HG02571 (cell line): ENCODE measurements around the gene ACADSB.

Experiments
- ATAC-seq: cut with Tn5 transposase; IDR thresholded peaks from one replicate; pipeline ENCODE4 v1.9.1; 2021; ENCODE audit warnings: mild to moderate bottlenecking, moderate library complexity; ENCODE audit not compliant: unreplicated experiment

Gene ACADSB

DNA sequence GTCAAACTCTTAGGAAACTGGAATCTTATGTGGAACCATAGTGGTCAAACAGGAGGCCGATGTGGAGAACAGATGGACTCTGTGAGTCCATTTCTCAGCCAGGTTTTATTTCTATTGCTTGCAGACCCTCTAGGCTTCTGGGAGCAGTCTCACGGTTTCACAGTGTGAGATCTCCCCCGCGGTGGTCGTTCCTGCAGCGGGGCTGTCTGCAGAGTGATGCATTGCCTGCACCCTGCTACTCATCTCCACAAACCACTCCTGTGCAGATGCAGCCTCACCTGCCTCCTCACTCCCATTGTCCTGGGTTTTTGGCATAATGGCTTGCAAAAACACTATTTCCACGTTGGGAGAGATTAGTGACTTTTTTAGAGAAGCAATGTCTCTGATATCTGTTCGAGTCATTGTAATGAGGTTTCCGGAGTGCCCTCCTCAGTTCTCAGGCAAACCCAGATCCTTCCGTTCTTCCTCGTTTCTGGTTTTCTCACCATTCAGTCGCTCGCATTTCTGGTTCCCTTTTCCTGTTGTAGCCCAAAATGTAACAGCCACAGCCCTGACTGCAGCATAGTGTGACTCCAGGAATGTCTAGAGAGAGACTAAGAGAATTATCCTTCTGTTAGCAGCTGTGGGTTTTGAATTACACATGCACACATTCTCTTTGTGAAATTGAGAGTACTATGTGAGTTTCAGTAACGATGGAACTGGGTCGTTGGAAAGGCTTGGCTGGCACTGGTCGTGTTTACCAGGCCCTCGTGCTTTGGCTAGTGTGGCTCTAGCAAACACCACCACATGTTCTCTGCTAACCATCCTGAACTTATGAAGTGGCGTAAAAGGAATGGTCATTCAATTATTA lies 30.2 kb downstream of the ACADSB start:
- no peak for ATAC-seq

DNA sequence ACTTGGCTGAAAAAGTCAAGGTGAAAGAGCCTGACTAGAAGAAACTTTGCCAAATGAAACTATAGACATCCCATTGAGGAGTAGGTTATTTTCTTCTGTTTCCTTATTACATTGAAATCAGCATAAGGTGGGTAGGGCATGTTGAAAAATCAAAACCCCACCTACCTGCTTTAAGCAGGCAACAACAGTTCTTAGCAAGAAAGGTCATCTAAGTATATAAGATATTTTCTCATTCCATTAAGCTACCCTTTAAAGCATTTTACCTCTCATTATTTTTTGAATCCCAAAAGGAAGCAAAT lies 30.8 kb downstream of the ACADSB start:
- ATAC-seq: no peak

DNA sequence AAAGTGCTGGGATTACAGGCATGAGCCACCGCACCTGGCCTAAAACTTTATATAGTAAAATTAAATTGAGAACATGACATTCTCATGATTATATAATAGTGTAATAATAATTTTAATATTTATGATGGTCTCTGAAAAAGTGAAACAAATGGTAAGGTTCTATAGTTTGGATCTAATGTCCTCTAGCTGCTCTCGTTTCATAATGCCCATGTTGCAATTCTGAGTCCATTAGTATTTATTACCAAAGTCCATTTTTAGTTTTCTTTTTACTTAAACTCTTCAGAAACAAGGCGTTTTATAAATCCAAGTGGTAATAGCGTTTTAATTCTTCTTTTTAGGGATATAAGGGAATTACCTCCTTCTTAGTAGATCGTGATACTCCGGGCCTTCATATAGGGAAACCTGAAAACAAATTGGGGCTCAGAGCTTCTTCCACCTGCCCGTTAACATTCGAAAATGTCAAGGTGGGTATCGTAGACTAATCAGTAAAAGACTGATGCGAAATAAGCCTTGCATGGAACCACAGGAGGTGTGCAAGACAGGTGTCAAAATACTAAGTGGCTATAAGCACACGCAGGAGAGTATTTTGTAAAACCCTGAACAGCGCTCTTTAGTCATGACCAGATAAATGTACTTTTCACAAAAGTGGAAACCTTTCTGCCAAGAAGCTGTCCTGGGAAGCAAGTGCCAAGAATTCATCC lies 34.1 kb downstream of the ACADSB start:
- ATAC-seq: no peak

DNA sequence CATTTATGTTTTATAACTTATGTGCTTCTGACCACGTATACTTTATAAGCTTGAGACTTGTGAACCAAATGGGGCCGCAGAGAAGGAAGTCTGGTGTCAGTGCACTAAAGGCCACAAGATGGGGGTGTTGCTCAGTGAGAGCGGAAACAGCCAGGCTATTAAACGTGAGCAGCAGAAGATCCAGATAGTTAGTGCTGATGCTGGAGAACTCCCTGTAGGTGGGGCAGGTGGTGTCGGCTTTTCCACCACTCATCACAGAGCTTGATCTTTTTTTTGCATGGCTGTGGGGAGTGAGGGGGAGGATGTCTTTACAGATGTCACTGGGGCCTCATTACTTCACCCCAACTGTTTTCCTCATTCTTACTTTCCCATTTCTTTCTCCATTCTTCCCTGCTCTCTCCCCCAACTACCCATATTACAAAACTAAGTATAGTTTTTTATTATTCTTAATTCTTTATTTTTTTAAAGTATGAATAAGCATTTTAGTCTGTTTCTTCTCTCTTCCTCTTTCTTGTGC lies 34.7 kb downstream of the ACADSB start:
- ATAC-seq: peak; percentile 58

DNA sequence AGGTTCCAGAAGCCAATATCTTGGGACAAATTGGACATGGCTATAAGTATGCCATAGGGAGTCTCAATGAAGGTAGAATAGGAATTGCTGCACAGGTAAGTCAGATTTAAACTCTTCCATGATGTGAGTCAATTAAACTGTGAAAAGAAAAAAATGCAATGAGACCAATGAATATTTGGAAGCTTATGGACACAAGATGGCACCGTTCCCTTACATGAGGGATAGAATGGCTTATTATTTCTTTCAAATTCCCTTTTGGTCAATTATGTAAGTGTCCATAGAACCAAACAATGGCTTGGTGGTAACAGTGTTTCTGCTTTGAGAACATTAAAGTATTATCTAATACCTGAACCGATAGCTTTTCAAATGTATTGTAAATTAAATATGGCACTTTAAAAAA lies 35.6 kb downstream of the ACADSB start:
- ATAC-seq: no peak

DNA sequence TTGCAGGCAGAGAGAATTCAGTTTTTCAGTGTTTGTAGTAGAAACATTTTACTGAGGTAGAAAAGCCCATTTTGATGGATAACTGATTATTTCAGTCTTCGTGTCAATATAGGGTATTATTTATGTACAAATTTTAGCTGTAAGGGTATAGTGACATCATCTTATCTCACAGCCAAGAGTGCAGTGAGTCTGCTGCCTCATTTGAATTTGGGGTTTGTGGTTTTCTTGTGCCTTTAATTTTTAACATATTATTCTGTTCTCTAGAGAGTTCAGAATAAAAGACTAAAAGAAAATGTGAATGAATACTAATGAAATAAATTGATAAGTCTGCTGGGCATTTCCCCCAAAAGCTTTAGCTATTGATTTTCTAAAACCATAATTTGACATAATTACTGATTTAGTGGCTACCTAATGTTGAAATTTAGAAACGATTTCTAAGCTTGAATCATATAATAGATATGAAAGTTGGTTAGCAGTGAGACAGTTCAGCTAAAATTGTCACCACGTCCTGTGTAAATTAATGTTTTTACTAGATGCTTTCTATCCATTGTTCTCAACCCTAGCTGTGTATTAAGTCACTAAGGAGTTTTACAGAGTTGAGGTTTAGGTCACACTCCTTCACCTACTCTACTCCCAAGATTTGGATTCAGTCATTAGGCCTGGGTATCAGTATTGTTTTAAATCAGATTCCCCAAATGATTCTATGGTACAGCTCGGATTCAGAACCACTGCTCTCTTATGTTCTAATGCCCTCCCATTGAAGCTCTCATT lies 37.3 kb downstream of the ACADSB start:
- no peak for ATAC-seq

DNA sequence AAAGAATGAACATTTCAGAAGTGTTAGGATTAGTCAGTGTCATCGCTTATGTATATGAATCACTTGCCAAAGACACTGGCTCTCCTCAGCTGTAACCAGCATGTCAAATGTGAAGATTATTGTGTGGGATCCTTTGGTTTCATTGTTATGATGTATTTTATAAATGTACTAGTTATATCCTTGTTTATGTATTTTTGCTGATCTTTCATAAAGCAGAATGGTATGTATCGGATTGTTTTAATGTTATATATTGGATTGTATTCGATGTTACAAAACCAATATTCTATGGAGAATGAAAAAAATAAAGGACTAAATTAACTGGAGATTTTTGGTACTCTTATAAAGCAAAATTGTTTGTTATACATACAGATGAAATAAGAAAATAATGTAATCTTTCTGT lies 49.2 kb downstream of the ACADSB start:
- ATAC-seq: no peak

DNA sequence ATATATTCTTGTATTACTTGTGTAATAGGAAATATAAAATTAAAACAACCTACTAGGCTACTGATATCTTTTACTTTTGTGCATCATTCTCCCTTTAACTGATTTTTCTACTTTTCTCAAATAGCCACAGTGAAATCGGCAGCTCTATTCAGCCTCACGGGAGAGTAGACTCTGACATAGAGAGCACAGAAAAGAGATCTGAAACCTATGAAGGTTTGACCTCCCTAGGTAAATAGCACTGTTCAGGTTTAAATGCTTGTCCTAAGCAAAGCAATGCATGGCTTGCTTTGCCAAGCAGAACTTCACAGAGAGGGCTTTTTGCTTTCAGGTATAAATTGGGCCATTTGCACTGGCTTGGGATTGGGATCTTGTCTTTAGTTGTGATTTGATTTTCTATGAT lies 53.1 kb downstream of the ACADSB start:
- no peak for ATAC-seq

DNA sequence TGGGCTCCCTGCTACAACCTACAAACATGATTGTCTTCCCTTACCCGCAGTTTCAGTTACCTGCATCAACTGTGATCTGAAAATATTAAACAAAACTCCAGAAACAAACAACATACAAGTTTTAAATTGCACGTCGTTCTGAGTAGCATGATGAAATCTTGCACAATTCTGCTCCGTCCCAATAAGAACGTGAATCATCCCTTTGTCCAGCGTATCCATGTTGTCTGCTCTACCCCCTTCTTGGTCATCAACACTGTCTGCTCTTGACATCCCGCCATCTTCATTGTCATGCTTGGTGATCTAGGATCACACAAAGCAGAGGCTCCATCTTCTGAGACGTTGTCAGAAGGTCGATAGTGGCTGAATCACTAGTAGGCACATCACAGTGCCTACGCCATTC lies 53.9 kb downstream of the ACADSB start:
- no peak for ATAC-seq

DNA sequence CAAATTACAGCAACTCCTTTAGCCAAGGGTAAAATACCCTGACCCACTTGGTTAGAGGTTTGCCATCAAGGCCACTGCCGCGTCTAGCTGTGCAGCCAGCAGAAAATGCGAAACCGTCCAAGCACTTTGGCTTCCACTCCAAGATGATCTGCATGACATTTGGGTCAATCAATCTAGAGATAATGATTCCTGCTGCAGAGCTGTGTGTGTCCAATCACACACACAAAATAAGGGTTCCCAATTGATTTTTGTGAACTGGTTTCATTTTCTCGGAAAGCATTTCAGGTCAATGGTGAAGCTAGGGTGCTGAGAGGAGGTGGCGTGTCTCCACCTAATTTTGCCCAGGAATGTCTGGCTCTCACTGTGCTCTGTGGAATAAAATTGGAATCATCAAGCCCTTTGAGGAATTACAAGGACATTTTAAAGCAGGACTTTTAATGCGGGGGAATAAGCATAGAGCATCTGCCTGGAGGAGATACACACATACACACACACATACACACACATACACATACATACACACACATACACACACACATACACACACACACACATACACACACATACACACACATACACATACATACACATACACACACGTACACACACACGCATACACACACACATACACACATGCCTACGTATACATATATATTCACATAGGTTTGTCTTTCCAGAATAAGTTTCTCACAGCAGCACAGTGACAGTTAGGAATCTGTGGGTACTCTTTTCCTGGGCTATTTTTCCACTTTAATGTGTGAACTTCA lies 59.5 kb downstream of the ACADSB start:
- no peak for ATAC-seq

DNA sequence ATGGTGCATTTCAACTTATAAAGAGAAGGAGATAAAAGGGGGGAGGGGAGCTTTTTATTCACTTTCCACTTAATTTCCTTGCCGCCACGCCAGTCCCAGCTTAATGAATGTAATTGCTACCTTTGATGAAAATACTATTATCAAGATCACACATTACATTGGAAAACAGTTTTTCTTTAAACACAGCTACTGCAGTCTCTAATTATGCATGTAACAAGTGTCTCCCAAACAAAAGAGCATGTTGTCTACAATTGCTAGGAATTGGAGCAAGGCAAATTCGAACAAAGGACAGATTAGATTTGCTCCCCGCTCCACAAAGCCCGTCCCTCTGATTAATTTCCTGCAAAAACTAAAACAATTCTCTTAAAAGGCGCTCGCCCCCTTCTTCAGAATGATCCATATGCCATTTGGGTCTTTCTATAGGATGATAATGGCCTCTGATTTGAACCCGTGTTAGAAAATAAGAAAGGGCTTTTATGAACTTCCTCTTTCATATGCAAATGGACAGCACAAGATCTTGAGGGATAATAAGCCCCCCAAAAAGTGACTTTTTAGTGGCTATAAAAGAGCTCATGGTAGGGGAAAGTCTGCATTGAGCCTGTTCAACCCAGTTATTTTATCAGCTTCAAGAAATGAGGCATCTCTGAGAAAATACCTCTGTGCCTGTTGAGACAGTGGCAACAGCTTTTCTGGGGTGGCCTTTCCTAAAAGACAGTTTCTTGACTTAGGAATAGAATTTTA lies 60.6 kb downstream of the ACADSB start:
- no peak for ATAC-seq

DNA sequence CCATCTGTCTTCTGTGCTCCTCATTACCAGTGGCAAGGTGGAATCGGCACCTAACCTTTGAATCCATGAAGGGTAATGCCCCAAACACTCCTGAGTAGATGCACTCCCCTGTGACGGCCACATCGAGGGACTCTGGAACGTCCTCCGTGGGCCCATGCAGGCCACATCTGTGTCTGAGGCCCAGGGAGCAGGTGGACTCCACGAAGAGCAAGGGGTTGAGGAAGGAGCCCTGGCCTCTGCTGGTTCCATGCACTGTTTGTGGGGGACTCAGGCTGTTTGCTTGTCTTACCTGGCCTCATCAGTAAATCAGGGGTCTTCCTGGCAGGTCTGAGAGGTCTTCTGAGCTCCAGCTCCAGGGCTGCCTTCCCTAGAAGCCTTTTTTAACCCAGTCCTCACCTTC lies 64.4 kb downstream of the ACADSB start:
- ATAC-seq: no peak

DNA sequence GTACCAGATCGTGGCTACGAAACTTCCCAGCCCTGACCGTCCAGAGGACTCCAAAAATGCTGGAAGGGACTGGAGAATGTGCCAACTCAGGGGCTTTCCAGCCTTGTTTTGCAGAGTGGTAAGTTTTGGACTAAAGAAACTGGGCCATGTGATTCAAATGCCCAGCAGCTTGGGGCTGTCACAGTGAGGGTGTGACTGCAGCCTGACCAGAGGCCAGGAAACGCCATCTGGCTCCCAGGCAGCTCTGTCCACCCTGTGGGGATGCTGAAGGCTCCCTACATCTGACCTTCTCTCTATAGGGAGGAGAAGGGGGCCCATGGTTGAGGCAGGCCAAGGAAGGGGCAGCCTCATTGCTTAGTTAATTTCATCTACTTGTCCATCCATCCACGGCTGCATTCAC lies 65.4 kb downstream of the ACADSB start:
- no peak for ATAC-seq

DNA sequence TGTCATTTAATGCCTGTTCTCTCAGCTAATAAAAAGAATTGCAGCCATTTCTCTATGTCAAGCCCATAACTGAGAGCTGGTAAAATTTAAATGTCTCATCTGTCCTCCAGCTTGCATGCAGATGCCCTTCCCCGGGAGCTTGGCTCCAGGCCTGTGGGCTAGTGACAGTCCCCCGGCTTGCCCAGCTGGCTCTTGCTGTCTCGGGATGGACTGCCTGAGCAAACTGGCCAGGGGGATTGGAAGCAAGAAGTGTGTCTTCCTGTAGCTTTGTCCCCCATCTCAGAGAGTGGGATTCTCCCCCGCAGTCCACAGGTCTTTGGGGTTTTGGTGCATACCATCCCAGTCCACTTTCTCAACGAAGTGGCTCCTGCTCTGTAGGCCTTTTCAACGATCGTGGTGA lies 73.1 kb downstream of the ACADSB start:
- ATAC-seq: no peak

DNA sequence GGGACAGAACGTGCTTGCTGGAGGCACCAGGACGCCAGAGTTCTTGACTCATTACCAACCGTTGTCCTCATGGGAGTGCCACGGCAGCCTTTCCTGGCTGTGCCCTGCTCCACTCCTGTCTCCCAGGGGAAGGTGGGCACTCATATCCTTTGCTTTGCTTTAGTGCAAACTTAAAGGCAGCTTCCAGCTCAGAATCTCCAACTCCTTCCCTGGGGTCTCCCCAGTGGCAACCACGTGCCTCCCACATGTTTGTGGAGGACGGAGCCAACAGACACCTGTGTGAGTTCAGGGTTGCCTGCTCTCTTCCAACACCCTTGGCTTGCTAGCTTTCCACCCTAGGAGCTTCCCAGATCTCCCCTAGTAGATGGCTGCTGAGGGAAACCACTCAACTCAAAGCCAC lies 75.0 kb downstream of the ACADSB start:
- ATAC-seq: no peak

DNA sequence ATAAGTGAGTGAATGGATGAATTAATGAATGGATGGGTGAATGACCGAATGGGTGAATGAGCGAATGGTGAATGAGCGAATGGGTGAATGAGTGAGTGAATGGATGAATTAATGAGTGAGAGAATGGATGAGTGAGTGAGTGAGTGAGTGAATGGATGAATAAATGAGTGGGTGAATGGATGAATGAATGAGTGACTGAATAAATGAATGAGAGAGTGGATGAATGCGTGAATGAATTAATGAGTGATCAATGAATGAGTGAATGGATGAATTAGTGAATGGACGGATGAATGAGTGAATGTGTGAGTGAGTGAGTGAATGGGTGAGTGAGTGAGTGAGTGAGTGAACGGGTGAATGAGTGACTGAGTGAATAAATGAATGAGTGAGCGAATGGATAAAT lies 77.5 kb downstream of the ACADSB start:
- no peak for ATAC-seq

DNA sequence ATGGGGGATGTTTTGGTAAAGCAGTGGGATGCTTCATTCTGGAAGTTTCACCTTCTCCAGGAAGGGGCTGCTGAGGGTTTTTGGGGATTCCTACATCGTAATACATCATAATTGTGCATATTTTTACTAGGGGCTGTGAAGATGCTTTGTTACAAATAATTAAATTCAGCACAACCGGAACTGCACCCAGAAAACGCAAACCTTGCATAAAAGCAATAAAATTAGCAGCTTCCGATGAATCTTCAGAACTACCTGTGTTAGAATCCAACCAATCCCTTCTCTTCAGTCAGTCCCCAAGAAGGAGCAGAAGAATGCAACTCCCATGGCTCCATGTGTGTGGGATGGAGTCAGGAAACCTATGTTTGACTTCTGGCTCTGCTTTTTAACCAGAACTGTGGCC lies 78.5 kb downstream of the ACADSB start:
- no peak for ATAC-seq

DNA sequence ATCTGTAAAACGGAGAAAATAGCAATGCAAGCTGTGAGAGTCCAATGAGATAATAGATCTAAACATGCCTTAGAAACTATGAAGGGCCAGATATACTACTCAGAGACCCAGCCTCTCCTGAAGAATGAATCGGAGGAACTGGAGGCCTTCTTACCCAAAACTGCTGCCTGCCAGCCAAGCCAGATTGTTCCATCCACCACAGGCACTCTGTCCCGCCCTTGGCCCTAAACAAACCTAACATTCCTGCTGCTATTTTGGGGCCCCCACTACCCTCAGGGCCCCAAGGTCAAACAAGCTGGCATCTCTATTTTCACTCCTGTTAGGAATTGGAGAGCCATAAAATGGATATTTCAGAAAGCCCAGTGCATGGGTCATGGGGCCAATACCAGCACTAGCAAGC lies 79.0 kb downstream of the ACADSB start:
- no peak for ATAC-seq

DNA sequence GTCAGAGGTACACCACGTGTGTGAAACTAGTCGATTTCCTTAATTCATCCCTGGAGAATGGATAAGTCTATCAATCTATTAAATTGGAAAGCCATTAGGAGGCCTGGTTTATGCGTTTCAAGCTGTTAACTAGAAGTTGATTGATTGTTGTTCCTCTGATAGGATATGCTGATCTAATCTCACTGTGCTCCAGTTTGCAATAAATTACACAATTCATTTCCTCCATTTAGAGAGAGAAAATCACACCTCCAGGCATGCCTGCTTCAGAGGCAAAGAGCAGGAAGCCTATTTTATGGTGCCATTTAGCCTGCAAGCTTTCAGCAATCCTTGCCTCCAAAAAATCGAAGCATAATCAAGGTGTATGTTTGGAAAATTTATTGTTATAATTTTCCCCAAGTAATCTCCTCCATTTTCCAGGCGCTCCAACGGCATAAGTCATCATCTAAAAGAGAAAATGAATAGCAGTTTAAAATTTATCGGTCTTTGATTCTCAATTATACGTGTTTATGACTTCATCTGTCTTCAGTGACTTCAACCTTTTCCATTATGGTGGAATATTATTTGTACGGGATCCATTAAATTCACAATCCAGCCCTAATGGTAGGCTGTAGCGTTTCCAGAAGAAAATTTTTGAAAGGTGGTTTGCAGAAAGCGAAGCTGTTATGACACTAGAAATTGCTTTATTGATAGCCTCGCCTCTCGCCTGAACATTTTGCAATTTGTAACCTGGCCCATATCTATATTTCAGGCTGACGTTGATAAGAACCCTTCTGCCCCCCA lies 84.0 kb downstream of the ACADSB start:
- ATAC-seq: no peak

DNA sequence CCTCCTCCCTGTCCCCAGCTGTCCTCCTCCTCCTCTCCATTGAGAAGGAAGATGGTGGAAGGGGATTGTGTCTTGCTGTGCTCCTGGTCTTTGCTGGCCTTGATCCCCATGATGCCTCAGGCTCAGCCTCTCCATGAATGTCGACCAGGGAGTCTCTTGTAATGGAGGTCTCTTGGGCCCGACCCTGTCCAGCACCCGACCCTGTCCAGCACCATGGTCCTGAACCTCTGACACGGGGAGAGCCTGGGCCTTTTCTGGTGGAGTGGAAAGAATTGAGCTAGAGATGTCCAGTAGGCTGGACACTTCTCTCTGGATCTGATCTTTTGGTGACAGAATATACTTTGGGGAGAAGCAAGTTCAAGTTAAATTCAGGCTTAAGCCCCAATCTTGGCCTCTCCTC lies 84.7 kb downstream of the ACADSB start:
- ATAC-seq: no peak
